ENCODE data around the gene RASAL3. TPM values are rescaled to one million over a fixed set of nuclear protein-coding genes. Genes with fewer than 3 reads are reported as not detected.
A peak's percentile ranks its signal among the peaks of the same experiment; 100 is the strongest.

Gene RASAL3
- total RNA-seq, 1 donor from 2014 or later = not detected

GRCh38 chr19:15429825-15430467 lies 34.4 kb downstream of the RASAL3 start:
- peaks cover 18% of the 10 kb centered on the region for H3K36me3 Mint-ChIP-seq (ENCODE audit: unreplicated experiment)
- H3K4me1 Mint-ChIP-seq (ENCODE audit: unreplicated experiment) = peaks cover 24% of the 10 kb centered on the region
- TF ChIP-seq CTCF (IDR thresholded peaks at IDR 0.05) = no peak
- no peak overlapping the region for H3K27ac Mint-ChIP-seq (ENCODE audit: unreplicated experiment)
- peak overlapping the region; percentile 64 for H3K4me3 Mint-ChIP-seq (ENCODE audit: unreplicated experiment)
- DNase-seq (ENCODE audit: extremely low spot score, unreplicated experiment) = peak; percentile 84
- no peaks in the 10 kb centered on the region for H3K27me3 Mint-ChIP-seq (ENCODE audit: unreplicated experiment)
- H3K9me3 Mint-ChIP-seq (ENCODE audit: unreplicated experiment) = no peaks in the 10 kb centered on the region

GRCh38 chr19:15428956-15429824 lies 35.2 kb downstream of the RASAL3 start:
- Mint-ChIP-seq H3K27ac (ENCODE audit: unreplicated experiment) (no peak overlapping the region), H3K36me3 (ENCODE audit: unreplicated experiment) (peaks cover 18% of the 10 kb centered on the region), H3K9me3 (ENCODE audit: unreplicated experiment) (no peaks in the 10 kb centered on the region), H3K27me3 (ENCODE audit: unreplicated experiment) (no peaks in the 10 kb centered on the region), H3K4me3 (ENCODE audit: unreplicated experiment) (no peak overlapping the region), H3K4me1 (ENCODE audit: unreplicated experiment) (peaks cover 24% of the 10 kb centered on the region)
- no peak for DNase-seq (ENCODE audit: extremely low spot score, unreplicated experiment)
- TF ChIP-seq CTCF (IDR thresholded peaks at IDR 0.05) = no peak

- H3K4me3 Mint-ChIP-seq (ENCODE audit: unreplicated experiment) = no peak overlapping the region
These were observed 36.3 kb downstream of the RASAL3 start for GRCh38 chr19:15427991-15428471.

DNA sequence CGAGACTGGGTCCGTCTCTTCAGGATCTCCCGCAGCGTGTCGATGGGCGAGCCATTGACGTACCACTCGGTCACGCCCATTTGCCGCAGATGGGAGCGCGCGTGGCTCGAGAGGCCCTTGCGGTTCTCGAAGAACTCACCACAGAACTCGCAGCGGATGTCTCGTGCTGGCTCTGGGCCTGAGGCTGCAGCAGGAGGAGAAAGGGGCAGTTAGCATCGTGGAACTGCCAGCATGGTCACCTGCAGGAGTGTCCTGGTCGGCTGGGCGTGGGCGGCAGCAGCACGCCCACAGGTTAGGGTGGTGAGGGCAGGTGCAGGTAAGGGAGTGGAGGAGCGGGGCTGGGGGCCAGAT lies 37.0 kb downstream of the RASAL3 start:
- peak overlapping the region; percentile 44 for H3K27ac Mint-ChIP-seq (ENCODE audit: unreplicated experiment)
- DNase-seq (ENCODE audit: extremely low spot score, unreplicated experiment) = no peak
- H3K4me3 Mint-ChIP-seq (ENCODE audit: unreplicated experiment) = no peak overlapping the region
- H3K4me1 Mint-ChIP-seq (ENCODE audit: unreplicated experiment) = peaks cover 18% of the 10 kb centered on the region
- no peak for TF ChIP-seq CTCF (IDR thresholded peaks at IDR 0.05)
- no peaks in the 10 kb centered on the region for H3K9me3 Mint-ChIP-seq (ENCODE audit: unreplicated experiment)
- H3K36me3 Mint-ChIP-seq (ENCODE audit: unreplicated experiment) = peaks cover 30% of the 10 kb centered on the region
- H3K27me3 Mint-ChIP-seq (ENCODE audit: unreplicated experiment) = no peaks in the 10 kb centered on the region

More at GRCh38 chr19:15427991-15428471, 36.3 kb downstream of the RASAL3 start:
- Mint-ChIP-seq H3K36me3 (ENCODE audit: unreplicated experiment) (peaks cover 24% of the 10 kb centered on the region), H3K4me1 (ENCODE audit: unreplicated experiment) (peaks cover 19% of the 10 kb centered on the region), H3K27ac (ENCODE audit: unreplicated experiment) (no peak overlapping the region), H3K27me3 (ENCODE audit: unreplicated experiment) (no peaks in the 10 kb centered on the region), H3K9me3 (ENCODE audit: unreplicated experiment) (no peaks in the 10 kb centered on the region)
- no peak for DNase-seq (ENCODE audit: extremely low spot score, unreplicated experiment)
- TF ChIP-seq CTCF (IDR thresholded peaks at IDR 0.05) = no peak
